ENCODE results near the gene ARHGAP26.

The ARHGAP26 gene

GRCh38 chr5:142771666-142772065 is 1.5 kb downstream of the ARHGAP26 start:
- peak overlapping the region; percentile 74 for H3K4me3 ChIP-seq (replicated peaks; ENCODE audit: low read depth, low read length)
- no peak for DNase-seq (ENCODE audit: extremely low read depth, low read depth)
- TF ChIP-seq, protein P1, sequence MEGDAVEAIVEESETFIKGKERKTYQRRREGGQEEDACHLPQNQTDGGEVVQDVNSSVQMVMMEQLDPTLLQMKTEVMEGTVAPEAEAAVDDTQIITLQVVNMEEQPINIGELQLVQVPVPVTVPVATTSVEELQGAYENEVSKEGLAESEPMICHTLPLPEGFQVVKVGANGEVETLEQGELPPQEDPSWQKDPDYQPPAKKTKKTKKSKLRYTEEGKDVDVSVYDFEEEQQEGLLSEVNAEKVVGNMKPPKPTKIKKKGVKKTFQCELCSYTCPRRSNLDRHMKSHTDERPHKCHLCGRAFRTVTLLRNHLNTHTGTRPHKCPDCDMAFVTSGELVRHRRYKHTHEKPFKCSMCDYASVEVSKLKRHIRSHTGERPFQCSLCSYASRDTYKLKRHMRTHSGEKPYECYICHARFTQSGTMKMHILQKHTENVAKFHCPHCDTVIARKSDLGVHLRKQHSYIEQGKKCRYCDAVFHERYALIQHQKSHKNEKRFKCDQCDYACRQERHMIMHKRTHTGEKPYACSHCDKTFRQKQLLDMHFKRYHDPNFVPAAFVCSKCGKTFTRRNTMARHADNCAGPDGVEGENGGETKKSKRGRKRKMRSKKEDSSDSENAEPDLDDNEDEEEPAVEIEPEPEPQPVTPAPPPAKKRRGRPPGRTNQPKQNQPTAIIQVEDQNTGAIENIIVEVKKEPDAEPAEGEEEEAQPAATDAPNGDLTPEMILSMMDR (IDR thresholded peaks at IDR 0.05; ENCODE audit: low read depth, low read length, missing control alignments): no peak

GRCh38 chr5:142772446-142773293 is 2.5 kb downstream of the ARHGAP26 start:
- H3K4me3 ChIP-seq (replicated peaks; ENCODE audit: low read depth, low read length): no peak overlapping the region
- no peak for DNase-seq (ENCODE audit: extremely low read depth, low read depth)
- TF ChIP-seq, protein P1 (IDR thresholded peaks at IDR 0.05; ENCODE audit: low read depth, low read length, missing control alignments): no peak

DNA sequence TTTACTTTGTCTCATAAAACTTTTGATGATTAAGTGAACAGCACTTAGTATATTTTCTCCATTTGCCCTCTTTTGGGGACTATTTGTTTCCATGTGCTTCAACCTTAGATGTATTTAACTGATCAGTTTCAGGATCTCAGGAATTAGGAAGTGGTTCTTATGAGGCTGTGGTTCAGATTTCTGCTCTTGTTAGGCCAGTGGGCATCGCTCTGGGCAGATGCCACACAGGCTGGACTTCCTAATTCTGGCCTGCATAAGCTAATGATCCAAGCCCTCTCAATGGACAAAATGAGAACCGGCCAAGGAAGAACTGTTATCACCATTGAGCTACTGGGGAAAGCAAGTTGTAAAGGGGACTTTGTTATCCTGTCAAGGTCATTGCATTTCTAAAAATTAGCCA is 6.9 kb downstream of the ARHGAP26 start:
- TF ChIP-seq, protein P1 (IDR thresholded peaks at IDR 0.05; ENCODE audit: low read depth, low read length, missing control alignments): no peak
- H3K4me3 ChIP-seq (replicated peaks; ENCODE audit: low read depth, low read length): no peak overlapping the region
- DNase-seq (ENCODE audit: extremely low read depth, low read depth): no peak

- H3K4me3 ChIP-seq (replicated peaks; ENCODE audit: low read depth, low read length): no peak overlapping the region
- TF ChIP-seq, protein P1 (IDR thresholded peaks at IDR 0.05; ENCODE audit: low read depth, low read length, missing control alignments): no peak
Observed at GRCh38 chr5:142777850-142778249, 7.7 kb downstream of the ARHGAP26 start.

DNA sequence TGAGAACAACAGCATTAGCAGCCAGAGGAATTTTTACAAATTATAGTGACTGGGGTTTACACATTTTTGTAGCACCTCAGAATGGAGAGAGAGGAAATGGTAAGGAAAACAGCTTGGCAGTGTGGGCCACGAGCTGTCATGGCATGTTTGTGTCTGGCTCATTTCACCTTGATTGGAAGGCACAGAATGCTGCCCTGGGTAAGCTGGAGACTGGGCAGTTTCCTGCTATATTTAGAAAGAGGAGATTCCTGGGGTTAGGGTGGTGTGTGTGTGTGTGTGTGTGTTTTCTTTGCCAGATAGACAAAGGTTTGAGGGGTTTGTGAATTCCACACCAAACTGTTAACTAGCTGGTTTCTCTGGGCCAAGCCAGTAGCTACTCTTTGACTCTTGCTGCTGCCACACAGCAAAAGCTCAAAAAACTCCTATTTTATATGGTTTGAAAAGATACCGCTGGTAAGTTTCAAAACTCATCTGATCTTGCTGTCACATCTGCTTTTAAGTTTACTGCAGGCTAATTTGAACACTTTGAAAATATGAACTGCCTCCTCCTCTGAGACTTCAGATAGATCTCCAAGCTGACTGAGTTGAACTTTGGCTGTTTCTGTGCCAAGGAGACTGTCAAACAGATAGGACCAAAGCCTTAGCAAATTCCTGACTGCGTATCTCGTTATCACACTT is 9.1 kb downstream of the ARHGAP26 start:
- H3K4me3 ChIP-seq (replicated peaks; ENCODE audit: low read depth, low read length): no peak overlapping the region
- TF ChIP-seq, protein P1 (IDR thresholded peaks at IDR 0.05; ENCODE audit: low read depth, low read length, missing control alignments): no peak
- no peak for DNase-seq (ENCODE audit: extremely low read depth, low read depth)

More at GRCh38 chr5:142777850-142778249, 7.7 kb downstream of the ARHGAP26 start:
- DNase-seq (ENCODE audit: extremely low read depth, low read depth): no peak

- no peak for DNase-seq (ENCODE audit: extremely low read depth, low read depth)
- TF ChIP-seq, protein P1 (IDR thresholded peaks at IDR 0.05; ENCODE audit: low read depth, low read length, missing control alignments): no peak
- no peak overlapping the region for H3K4me3 ChIP-seq (replicated peaks; ENCODE audit: low read depth, low read length)
Observed at GRCh38 chr5:142780871-142781270, 10.7 kb downstream of the ARHGAP26 start.

Measured in HFF-Myc (cell line).